Measurements from ENCODE around the gene NDUFC2. TPM values are rescaled to one million over a fixed set of nuclear protein-coding genes. Genes with fewer than 3 reads are reported as not detected.
"Not testable (repeated sequence)": the region's sequence is repeated elsewhere in the genome, so short reads cannot be mapped to it uniquely, and the experiment has no call there.

Gene NDUFC2
- total RNA-seq, 5 donors from 2014 or later (not counting 1 experiment from before 2014, with no cell fraction given): 40.8 to 93.8 (median 88.1) TPM

DNA sequence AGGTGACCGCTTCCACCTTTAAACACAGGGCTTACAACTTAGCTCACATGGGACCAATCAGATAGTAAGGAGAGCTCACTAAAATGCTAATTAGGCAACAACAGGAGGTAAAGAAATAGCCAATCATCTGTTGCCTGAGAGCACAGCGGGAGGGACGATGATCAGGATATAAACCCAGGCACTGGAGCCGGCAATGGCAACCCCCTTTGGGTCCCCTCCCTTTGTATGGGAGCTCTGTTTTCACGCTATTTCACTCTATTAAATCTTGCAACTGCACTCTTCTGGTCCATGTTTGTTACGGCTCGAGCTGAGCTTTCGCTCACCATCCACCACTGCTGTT lies 38.3 kb downstream of the NDUFC2 start:
- CTCF ChIA-PET; H3K27ac ChIP-seq (ENCODE audit: low read length); H3K27me3 Mint-ChIP-seq; H3K27ac Mint-ChIP-seq; H3K4me3 Mint-ChIP-seq; H3K36me3 Mint-ChIP-seq; POLR2A ChIA-PET; H3K27me3 ChIP-seq (replicated peaks in 1 of 2; ENCODE audit: control insufficient read depth in 2 of 2, extremely low read depth in 1 of 2, insufficient read depth in 2 of 2, low read length in 1 of 2); H3K9me3 Mint-ChIP-seq; H3K9me3 ChIP-seq; DNase-seq; H3K36me3 ChIP-seq (ENCODE audit: control insufficient read depth in 2 of 2, extremely low read depth in 1 of 2, insufficient read depth in 1 of 2, low read length in 1 of 2); ATAC-seq (replicated peaks in 1 of 4); H3K4me3 ChIP-seq (ENCODE audit: control insufficient read depth in 1 of 2, extremely low read depth in 1 of 2, low read length in 1 of 2): not testable (repeated sequence)
- peaks cover 3 to 13% of the 10 kb centered on the region in 2 experiments for H3K4me1 ChIP-seq (ENCODE audit: control insufficient read depth in 1 of 2, extremely low read depth in 1 of 2, insufficient read depth in 2 of 2, low read length in 2 of 2)
- WGBS (ENCODE audit: insufficient coverage): 97% methylated on average over 7 of the region's 8 CpGs
- H3K4me1 Mint-ChIP-seq: peaks cover 16 to 20% (median 19%) of the 10 kb centered on the region in 3 donors

DNA sequence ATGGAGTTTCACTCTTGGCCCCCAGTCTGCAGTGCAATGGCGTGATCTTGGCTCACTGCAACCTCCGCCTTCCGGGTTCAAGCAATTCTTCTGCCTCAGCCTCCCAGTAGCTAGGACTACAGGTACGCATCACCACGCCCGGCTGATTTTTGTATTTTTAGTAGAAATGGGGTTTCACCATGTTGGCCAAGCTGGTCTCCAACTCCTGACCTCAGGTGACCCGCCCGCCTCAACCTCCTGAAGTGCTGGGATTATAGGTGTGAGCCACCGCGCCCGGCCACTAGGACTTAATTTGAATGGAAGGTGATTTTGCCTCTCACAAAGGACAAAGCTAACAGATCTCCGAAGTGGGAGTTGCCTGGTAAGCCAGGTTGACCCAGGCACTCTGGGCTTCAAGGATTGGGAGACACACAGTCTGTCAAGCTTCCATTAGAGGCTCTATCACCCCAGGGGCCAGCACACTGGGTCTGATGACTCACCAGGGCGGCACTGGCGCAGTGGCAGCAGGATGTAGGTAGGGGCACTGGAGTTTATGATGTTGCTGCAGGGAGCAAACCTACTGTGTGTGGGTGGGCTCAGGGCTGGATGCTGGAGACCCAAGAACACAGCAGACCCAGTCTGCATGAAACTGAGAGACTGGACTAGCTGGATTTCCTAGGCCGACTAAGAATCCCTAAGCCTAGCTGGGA lies 38.8 kb downstream of the NDUFC2 start:
- Mint-ChIP-seq H3K9me3 (no peaks in the 10 kb centered on the region), H3K27ac (no peak overlapping the region), H3K4me3 (no peak overlapping the region), H3K27me3 (no peaks in the 10 kb centered on the region), H3K36me3 (no peaks in the 10 kb centered on the region), H3K4me1 (peaks cover 13 to 15% (median 14%) of the 10 kb centered on the region in 3 donors)
- DNase-seq (no peak), ATAC-seq (replicated peaks in 1 of 4) (no peak)
- Histone ChIP-seq H3K36me3 (ENCODE audit: control insufficient read depth in 2 of 2, extremely low read depth in 1 of 2, insufficient read depth in 1 of 2, low read length in 1 of 2) (no peaks in the 10 kb centered on the region), H3K4me1 (ENCODE audit: control insufficient read depth in 1 of 2, extremely low read depth in 1 of 2, insufficient read depth in 2 of 2, low read length in 2 of 2) (peaks cover 1 to 8% of the 10 kb centered on the region in 2 experiments), H3K9me3 (no peaks in the 10 kb centered on the region), H3K27ac (ENCODE audit: low read length) (no peak overlapping the region), H3K4me3 (ENCODE audit: control insufficient read depth in 1 of 2, extremely low read depth in 1 of 2, low read length in 1 of 2) (no peak overlapping the region), H3K27me3 (replicated peaks in 1 of 2; ENCODE audit: control insufficient read depth in 2 of 2, extremely low read depth in 1 of 2, insufficient read depth in 2 of 2, low read length in 1 of 2) (peaks cover 0 to 2% of the 10 kb centered on the region in 2 experiments)
- 100% methylated on average over 7 of the region's 15 CpGs for WGBS (ENCODE audit: insufficient coverage)
- CTCF ChIA-PET: no interaction called here
- POLR2A ChIA-PET: no interaction called here

- DNase-seq (peak in 4 of 35 experiments; percentile 1 to 18 (median 5)), ATAC-seq (replicated peaks in 1 of 4) (peak in 2 of 4 experiments; percentile 30 to 32)
- no peaks in the 10 kb centered on the region for H3K36me3 ChIP-seq (ENCODE audit: control insufficient read depth in 2 of 2, extremely low read depth in 1 of 2, insufficient read depth in 1 of 2, low read length in 1 of 2)
- Mint-ChIP-seq H3K4me1 (peaks cover 10 to 11% (median 10%) of the 10 kb centered on the region in 3 donors), H3K27ac (peak overlapping the region; percentile 41 to 70), H3K4me3 (peak overlapping the region; percentile 15 to 48 (median 37)), H3K36me3 (no peaks in the 10 kb centered on the region), H3K9me3 (no peaks in the 10 kb centered on the region), H3K27me3 (no peaks in the 10 kb centered on the region)
- POLR2A ChIA-PET: interaction anchor here in 1 of 2 donors (0.6 kb wide), 1 partner anchor 488 kb away, joined by 3 read pairs; no protein-coding TSS in a partner anchor
- H3K9me3 ChIP-seq: no peaks in the 10 kb centered on the region
- H3K27me3 ChIP-seq (replicated peaks in 1 of 2; ENCODE audit: control insufficient read depth in 2 of 2, extremely low read depth in 1 of 2, insufficient read depth in 2 of 2, low read length in 1 of 2): peaks cover 0 to 2% of the 10 kb centered on the region in 2 experiments
- no peak overlapping the region for H3K4me3 ChIP-seq (ENCODE audit: control insufficient read depth in 1 of 2, extremely low read depth in 1 of 2, low read length in 1 of 2)
- CTCF ChIA-PET: interaction anchor here in 1 of 2 donors (0.6 kb wide), 1 partner anchor 228 kb away, joined by 3 read pairs; no protein-coding TSS in a partner anchor
- peaks cover 0 to 5% of the 10 kb centered on the region in 2 experiments for H3K4me1 ChIP-seq (ENCODE audit: control insufficient read depth in 1 of 2, extremely low read depth in 1 of 2, insufficient read depth in 2 of 2, low read length in 2 of 2)
- 7% methylated on average over 5 of the region's 7 CpGs for WGBS (ENCODE audit: insufficient coverage)
- H3K27ac ChIP-seq (ENCODE audit: low read length): no peak overlapping the region
Measured at GRCh38 chr11:78039919-78040671, 39.6 kb downstream of the NDUFC2 start.

DNA sequence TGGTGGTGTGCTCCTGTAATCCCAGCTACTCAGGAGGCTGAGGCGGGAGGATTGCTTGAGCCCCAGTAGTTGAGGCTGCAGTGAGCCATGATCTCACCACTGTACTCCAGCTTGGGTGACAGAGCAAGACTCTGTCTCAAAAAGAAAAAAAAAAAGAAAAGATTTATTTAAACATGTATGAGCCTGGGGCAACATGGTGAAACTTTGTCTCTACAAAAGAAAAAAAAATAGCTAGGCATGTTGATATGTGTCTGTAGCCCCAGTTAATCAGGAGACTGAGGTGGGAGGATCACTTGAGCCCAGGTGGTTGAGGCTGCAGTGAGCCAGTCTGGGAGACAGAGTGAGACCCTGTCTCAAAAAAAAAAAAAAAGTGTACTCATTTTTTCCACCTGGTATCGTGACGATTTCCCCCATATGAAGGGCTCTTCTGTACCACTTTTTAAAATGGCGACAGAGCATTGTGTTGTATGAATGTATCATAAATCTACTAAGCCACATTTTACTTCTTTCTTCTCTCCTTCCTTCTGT lies 40.2 kb downstream of the NDUFC2 start:
- no peak overlapping the region for H3K4me3 ChIP-seq (ENCODE audit: control insufficient read depth in 1 of 2, extremely low read depth in 1 of 2, low read length in 1 of 2)
- peaks cover 10 to 11% (median 10%) of the 10 kb centered on the region in 3 donors for H3K4me1 Mint-ChIP-seq
- H3K4me1 ChIP-seq (ENCODE audit: control insufficient read depth in 1 of 2, extremely low read depth in 1 of 2, insufficient read depth in 2 of 2, low read length in 2 of 2): peaks cover 0 to 5% of the 10 kb centered on the region in 2 experiments
- ATAC-seq (replicated peaks in 1 of 4) (no peak), DNase-seq (no peak)
- no CpG with 5 or more reads among the region's 4 CpGs for WGBS (ENCODE audit: insufficient coverage)
- H3K9me3 ChIP-seq: no peaks in the 10 kb centered on the region
- H3K27me3 Mint-ChIP-seq: no peaks in the 10 kb centered on the region
- no peak overlapping the region for H3K27ac ChIP-seq (ENCODE audit: low read length)
- no peaks in the 10 kb centered on the region for H3K9me3 Mint-ChIP-seq
- CTCF ChIA-PET: interaction anchor here in 1 of 2 donors (0.7 kb wide), 1 partner anchor 26 kb away, joined by 5 read pairs; no protein-coding TSS in a partner anchor
- no peak overlapping the region for H3K4me3 Mint-ChIP-seq
- no peaks in the 10 kb centered on the region for H3K36me3 ChIP-seq (ENCODE audit: control insufficient read depth in 2 of 2, extremely low read depth in 1 of 2, insufficient read depth in 1 of 2, low read length in 1 of 2)
- peaks cover 0 to 2% of the 10 kb centered on the region in 2 experiments for H3K27me3 ChIP-seq (replicated peaks in 1 of 2; ENCODE audit: control insufficient read depth in 2 of 2, extremely low read depth in 1 of 2, insufficient read depth in 2 of 2, low read length in 1 of 2)
- no peaks in the 10 kb centered on the region for H3K36me3 Mint-ChIP-seq
- POLR2A ChIA-PET: interaction anchor here (0.6 kb wide), 2 partner anchors 240 to 489 kb away, joined by 3 read pairs; no protein-coding TSS in a partner anchor
- peak overlapping the region in 1 of 2 donors; percentile 70 for H3K27ac Mint-ChIP-seq

DNA sequence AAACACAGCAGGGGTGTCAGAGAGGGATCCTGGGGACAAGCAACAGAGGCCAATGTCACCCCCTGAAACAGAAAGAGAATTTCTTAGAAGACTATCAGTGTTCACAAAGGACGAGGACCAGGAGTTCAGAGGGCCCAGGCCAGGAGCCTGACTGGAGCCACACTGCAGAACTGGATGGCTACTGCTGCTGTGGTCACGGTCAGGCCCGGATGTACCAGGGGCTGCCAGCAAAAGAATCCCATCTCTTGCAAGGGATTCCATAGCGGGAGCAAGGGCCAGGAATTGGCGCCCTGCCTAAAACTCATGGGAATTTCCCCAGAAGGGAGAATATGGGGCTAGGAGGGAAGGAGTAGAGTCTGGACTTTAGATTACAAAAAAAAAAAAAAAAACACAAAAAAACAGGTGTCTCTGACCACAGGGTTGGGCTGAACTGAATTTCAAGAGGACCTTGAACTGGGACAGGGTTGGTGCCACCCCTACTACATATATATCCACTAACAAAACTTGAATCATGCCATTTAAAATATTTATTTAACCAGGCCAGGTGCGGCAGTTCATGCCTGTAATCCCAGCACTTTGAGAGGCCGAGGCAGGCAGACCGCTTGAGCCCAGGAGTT lies 40.9 kb downstream of the NDUFC2 start:
- H3K4me3 ChIP-seq (ENCODE audit: control insufficient read depth in 1 of 2, extremely low read depth in 1 of 2, low read length in 1 of 2): no peak overlapping the region
- Mint-ChIP-seq H3K27me3 (no peaks in the 10 kb centered on the region), H3K4me1 (peaks cover 10 to 11% (median 10%) of the 10 kb centered on the region in 3 donors), H3K27ac (no peak overlapping the region), H3K36me3 (no peaks in the 10 kb centered on the region), H3K4me3 (no peak overlapping the region), H3K9me3 (no peaks in the 10 kb centered on the region)
- no peaks in the 10 kb centered on the region for H3K36me3 ChIP-seq (ENCODE audit: control insufficient read depth in 2 of 2, extremely low read depth in 1 of 2, insufficient read depth in 1 of 2, low read length in 1 of 2)
- DNase-seq (no peak), ATAC-seq (replicated peaks in 1 of 4) (no peak)
- peaks cover 0 to 5% of the 10 kb centered on the region in 2 experiments for H3K4me1 ChIP-seq (ENCODE audit: control insufficient read depth in 1 of 2, extremely low read depth in 1 of 2, insufficient read depth in 2 of 2, low read length in 2 of 2)
- WGBS (ENCODE audit: insufficient coverage): 94% methylated on average over 3 of the region's 8 CpGs
- no peaks in the 10 kb centered on the region for H3K9me3 ChIP-seq
- peaks cover 0 to 2% of the 10 kb centered on the region in 2 experiments for H3K27me3 ChIP-seq (replicated peaks in 1 of 2; ENCODE audit: control insufficient read depth in 2 of 2, extremely low read depth in 1 of 2, insufficient read depth in 2 of 2, low read length in 1 of 2)
- POLR2A ChIA-PET: interaction anchor here in 1 of 2 donors (0.6 kb wide), 1 partner anchor 240 kb away, joined by 3 read pairs; no protein-coding TSS in a partner anchor
- CTCF ChIA-PET: interaction anchor here in 1 of 2 donors (0.7 kb wide), 1 partner anchor 27 kb away, joined by 5 read pairs; no protein-coding TSS in a partner anchor
- no peak overlapping the region for H3K27ac ChIP-seq (ENCODE audit: low read length)
